HG03442 (cell line): Measurements from ENCODE around the gene CECR2.
"Not testable (repeated sequence)": the region's sequence is repeated elsewhere in the genome, so short reads cannot be mapped to it uniquely, and the experiment has no call there.

ENCODE experiments used
- ATAC-seq: cut with Tn5 transposase; IDR thresholded peaks from one replicate; pipeline ENCODE4 v1.9.1; 2021; ENCODE audit warnings: mild to moderate bottlenecking, moderate library complexity; ENCODE audit not compliant: unreplicated experiment

CECR2 gene

DNA sequence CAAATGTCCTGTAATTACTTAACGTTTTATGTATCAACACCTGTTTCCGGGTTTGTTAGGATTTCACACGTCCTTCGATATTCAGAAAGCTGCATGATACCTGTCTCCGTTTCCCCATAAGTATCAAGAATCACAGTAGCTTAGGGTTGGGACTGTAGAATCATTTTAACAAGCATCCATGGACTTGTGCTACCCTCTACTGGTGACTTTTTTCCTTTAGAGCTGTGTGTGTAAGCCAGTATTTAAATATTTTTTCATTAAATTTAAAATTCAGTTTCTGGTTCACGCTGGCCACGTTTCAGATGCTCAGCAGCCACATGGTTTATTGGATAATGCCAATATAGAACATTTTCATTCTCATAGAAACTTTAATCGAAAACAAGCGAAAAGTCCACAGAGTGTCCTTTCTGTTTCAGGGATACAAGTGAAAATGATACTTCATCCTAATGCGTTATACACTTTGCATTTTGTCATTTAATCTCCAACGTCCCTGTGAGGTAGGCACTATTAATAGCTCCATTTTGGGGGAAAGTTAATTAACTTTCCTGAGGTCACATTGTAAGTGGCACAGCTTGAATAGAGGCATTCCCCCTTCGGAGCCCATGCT is 132.5 kb downstream of the CECR2 start:
- no peak for ATAC-seq

DNA sequence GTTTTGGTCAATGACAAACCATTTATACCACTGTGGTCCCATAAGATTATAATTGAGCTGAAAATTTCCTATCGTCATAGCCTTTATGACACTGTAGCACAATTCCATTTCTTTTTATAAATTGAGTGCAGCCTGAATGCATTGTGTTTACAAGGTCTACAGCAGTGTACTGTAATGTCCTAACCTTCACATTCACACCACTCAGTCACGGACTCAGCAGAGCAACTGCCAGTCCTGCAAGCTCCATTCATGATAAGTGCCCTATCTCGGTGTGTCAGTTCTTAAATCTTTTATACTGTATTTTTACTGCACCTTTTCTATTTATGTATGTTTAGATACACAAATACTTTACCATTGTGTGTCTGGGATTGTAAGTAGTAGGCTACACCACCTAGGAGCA is 138.8 kb downstream of the CECR2 start:
- ATAC-seq = no peak

DNA sequence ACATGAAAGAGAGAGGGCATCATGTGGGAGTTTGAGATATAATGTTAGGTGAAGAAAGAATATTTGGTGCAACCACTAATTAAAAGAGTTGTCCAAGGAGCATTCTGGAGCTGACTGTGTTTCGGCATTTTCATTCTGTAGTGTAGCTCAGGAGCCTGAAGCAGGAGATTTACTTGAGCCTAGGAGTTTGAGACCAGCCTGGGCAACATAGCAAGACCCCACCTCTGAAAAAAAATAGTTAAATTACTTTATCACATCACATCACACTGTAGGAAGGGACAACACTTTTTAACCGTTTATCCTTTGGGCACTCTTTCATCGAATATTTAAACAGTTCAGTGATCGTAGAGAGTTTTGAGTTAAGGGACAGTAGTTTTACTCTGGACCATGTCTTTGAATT is 143.7 kb downstream of the CECR2 start:
- no peak for ATAC-seq

DNA sequence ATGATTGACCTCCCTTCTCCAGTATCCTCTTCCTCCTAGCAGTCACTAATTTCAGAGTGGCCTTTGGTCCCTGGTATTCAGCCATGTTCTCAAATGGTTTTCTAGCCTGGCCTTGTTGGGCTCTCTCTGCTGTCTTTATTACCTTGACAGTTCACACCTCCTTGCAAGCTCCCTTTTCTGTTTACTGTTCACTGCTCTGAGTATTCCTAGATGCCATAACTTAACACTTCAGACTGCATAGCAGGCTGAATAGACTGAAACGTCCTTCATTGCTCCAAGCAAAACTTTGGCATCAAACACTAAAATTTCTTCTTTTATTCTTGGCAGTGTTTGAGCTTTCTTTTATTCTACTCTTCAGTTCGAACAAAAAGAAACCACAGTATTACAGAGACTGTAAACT is 144.4 kb downstream of the CECR2 start:
- no peak for ATAC-seq

DNA sequence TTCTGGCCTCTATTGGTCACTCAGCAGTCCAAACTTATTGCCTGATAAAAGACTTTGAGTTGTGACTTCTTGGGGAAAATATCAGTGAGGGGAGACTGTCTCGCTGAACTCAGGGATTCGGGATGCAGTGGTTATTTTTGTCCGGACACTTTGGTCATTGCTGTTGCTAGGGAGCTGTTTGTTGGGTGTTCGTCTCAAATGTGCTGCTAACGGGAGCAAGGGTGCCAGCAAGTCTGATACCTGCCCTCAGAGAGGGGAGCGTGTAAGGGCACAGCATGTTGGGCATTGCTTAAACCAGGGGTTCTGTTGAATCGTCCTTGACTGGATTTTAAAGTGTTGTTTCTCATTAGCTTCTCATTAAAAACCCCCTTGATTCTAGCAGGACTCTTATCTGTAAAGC is 144.8 kb downstream of the CECR2 start:
- ATAC-seq = no peak

DNA sequence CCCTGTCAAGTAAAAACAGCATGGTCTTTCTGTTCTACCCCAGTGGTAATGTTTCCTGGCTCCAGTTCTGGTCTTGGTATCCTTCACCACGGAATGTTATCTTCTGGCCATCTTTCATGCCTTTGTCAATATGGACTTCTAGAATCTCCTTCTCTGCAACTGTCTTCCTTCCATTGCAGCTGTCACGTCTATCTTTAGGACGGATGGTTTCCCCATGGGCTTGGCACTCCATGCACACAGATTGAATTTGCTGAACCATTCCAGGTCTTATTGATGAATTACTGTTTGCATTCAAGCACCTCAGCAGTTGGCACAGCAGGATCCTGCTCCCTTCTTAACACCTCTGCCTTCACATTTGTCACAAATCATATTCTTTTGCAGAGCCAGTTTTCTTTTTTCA is 149.1 kb downstream of the CECR2 start:
- ATAC-seq = no peak

DNA sequence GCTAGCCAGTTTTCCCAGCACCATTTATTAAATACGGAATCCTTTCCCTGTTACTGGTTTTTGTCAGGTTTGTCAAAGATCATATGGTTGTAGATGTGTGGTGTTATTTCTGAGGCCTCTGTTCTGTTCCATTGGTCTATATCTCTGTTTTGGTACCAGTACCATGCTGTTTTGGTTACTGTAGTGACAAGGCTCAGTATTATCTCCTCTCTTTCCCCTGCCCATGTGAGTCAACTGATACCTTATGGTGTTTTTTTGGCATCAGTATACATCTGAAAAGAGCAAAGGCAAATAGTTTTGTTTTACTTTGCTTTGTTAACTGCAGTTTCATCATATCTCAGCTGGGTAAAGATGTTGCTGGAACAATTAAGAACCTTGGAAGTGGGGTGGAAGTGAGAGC is 152.7 kb downstream of the CECR2 start:
- not testable (repeated sequence) for ATAC-seq

DNA sequence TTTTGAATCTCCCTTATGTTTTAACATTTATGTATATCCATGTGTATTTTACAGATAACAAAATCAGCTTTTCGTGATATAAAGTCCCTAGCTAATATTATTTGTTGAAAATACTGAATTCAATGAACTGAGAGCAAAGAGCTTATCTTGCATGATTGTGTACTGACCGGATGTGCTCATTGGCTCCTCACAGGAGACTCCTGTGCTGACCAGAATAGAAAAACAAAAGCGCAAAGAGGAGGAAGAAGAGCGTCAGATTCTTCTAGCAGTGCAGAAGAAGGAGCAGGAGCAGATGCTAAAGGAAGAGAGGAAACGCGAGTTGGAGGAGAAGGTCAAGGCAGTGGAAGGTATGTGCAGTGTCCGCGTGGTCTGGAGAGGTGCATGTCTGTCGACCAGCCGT is 154.7 kb downstream of the CECR2 start:
- ATAC-seq = no peak

DNA sequence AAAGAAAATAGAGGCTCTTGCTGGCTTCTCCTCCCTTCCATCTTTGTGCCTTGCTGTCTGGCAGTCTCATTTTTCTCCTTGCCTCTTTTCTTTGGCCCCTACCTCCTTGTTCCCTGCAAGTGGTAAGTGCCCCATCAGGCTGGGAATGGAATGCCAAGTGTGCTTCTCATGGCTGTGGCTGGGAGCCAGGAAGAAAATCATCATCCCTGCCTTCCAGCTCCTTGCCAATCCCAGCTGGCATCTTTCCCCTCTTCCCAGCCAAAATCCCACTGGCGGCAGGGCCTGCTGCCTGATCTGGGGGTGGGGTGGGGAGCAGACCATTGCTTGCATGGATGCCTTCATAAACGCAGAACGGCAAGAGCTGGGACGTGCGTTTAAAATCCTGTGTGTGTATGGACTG is 167.0 kb downstream of the CECR2 start:
- ATAC-seq = no peak

DNA sequence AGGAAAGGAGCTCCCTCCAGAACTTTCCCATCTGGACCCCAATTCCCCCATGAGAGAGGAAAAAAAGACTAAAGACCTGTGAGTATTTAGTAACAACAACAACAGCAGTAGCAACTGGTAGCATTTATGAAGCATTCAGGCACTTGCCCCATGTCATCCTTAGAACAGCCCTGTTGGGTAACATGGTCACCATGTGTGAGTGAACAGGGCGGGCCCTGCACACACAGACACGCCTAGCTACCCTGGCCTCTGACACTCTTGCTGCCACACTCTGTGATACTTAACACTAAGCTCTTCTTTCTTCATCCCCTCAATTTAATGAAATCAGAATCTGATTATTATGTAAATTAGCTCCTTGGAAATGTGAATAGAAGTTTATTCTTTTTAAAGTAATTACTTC is 167.9 kb downstream of the CECR2 start:
- no peak for ATAC-seq

DNA sequence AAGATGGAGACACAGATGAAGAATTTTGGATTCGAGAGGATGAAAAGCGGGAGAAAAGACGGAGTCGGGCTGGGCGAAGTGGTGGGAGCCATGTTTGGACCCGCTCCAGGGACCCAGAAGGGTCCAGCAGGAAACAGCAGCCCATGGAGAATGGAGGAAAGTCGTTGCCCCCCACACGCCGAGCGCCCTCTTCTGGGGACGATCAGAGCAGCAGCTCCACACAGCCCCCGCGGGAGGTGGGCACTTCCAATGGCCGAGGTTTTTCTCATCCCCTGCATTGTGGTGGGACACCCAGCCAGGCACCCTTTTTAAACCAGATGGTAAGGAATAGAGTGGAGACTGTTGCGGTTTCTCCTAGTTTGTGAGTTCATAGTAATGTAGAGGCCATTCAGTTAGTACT is 171.2 kb downstream of the CECR2 start:
- no peak for ATAC-seq

DNA sequence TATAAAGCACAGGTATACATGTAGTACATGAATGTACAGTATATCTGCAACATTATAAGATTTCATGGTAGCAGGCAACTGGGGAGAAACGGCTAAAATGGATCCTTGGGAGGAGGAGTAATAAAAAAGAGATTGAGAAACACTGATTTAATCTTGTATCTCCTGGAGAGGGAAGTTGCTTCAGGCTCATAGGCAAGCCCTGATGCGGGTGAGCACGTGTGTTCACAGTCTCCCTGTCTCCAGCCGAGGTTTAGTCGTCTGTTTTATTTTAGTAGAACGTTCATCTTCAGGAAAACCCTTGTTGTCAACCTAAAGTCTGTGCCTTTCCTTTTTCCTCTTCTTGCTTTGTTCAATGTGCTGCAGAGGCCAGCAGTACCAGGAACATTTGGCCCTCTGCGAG is 172.2 kb downstream of the CECR2 start:
- ATAC-seq = no peak

DNA sequence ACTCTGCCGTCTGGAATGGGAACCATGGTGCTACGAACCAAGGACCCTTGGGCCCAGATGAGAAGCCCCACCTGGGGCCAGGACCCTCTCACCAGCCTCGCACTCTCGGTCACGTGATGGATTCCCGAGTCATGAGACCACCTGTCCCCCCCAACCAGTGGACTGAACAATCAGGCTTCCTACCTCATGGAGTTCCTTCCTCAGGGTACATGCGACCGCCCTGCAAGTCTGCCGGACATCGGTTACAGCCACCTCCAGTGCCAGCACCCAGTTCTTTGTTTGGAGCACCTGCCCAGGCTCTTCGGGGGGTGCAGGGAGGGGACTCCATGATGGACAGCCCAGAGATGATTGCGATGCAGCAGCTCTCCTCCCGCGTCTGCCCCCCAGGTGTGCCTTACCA is 173.2 kb downstream of the CECR2 start:
- ATAC-seq = no peak

DNA sequence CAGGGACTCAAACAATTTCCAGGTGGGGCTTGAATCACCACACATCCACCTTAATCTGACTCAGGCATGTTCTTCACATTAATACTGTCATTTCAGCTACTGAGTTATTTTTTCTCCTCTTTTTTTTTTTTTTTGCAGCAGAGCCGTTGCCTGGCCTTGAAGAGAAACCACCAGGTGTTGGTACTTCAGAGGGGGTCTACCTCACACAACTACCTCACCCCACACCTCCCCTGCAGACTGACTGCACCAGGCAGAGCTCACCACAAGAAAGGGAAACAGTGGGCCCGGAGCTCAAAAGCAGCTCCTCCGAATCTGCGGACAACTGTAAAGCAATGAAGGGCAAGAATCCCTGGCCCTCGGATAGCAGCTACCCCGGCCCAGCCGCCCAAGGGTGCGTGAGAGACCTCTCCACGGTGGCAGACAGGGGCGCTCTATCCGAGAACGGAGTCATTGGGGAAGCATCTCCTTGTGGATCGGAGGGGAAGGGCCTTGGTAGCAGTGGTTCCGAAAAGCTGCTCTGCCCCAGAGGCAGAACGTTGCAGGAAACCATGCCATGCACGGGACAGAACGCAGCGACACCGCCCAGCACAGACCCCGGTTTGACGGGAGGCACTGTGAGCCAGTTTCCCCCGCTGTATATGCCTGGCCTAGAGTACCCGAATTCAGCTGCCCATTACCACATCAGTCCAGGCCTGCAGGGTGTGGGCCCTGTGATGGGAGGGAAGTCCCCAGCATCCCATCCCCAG is 178.9 kb downstream of the CECR2 start:
- no peak for ATAC-seq

DNA sequence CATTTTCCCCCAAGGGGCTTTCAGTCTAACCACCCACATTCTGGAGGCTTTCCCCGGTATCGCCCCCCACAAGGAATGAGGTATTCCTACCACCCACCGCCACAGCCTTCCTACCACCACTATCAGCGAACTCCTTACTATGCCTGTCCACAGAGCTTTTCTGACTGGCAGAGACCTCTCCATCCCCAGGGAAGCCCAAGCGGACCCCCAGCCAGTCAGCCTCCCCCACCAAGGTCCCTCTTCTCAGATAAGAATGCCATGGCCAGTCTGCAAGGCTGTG is 179.4 kb downstream of the CECR2 start:
- ATAC-seq = no peak

DNA sequence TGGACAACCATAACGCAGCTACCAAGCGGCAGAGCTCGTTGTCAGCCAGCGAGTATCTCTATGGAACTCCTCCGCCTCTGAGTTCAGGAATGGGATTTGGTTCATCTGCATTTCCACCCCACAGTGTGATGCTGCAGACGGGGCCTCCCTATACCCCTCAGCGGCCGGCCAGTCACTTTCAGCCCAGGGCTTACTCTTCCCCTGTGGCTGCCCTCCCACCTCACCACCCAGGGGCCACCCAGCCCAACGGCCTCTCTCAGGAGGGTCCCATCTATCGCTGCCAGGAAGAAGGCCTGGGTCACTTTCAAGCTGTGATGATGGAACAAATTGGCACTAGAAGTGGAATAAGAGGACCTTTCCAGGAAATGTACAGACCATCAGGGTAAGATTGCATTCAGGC is 179.9 kb downstream of the CECR2 start:
- no peak for ATAC-seq

DNA sequence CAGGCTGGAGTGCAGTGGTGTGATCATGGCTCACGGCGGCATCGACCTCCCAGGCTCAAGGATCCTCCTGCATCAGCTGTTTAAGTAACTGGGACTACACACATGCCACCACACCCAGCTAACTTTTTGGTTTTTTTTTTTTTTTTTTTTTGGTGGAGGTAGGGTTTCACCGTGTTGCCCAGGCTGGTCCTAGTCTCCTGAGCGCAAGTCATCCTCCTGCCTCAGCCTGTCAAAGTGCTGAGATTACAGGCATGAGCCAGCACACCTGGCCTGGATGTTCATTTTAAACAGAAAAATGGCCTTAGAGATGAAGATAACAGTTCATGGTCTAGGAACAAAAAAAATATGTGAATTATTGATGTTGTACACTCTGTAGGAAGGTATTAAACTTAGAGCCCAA is 180.4 kb downstream of the CECR2 start:
- no peak for ATAC-seq

DNA sequence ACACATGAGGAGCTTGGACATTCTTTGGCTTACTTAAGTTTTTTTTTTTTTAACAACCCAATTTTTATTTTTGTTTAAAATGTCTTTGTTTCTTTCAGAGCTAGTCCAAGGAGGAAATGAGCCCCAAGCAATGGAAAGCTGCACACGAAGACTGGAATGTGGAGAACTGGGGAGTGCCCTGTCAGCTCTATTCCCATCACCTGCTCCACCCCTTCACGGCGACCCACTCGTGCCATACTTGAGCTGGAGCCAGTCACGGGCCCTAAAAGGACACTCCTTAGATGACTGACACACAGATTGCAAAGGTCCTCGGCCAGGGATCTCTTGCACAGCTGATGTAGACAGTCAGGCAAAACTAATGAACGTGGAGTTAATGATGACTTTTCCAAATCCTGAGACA is 183.5 kb downstream of the CECR2 start:
- no peak for ATAC-seq

DNA sequence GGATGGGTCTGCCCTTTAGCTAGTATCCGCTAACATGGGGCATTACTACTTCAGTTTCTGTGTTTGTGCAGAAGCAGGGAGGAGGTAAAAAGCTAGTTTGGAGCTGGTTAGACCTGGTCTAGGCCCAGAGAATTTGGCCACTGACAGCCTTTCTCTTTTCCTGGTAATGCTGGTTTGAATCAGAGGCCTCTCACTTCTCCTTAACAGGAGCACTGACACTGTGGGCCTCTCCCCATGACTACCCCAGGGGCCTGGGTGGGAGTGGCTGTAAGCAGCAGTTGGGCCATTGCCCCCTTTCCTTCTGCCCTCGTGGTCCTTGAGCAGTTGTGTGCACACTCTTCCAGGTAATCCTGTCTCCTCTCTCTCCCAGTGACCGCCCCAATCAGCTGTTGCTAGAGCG is 185.6 kb downstream of the CECR2 start:
- no peak for ATAC-seq

DNA sequence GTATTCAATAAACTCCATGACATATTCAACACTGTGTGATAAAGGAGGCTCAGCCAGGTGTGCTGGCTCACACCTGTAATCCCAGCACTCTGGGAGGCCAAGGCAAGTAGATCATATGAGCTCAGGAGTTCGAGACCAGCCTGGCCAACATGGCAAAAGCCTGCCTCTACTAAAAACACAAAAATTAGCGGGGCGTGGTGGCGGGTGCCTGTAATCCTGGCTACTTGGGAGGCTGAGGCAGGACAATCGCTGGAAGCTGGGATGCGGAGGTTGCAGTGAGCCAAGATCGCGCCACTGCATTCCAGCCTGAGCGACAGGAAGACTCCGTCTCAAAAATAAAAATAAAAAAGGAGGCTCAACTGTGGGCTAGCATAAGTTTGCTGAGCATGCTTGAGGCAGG is 189.9 kb downstream of the CECR2 start:
- ATAC-seq = no peak

DNA sequence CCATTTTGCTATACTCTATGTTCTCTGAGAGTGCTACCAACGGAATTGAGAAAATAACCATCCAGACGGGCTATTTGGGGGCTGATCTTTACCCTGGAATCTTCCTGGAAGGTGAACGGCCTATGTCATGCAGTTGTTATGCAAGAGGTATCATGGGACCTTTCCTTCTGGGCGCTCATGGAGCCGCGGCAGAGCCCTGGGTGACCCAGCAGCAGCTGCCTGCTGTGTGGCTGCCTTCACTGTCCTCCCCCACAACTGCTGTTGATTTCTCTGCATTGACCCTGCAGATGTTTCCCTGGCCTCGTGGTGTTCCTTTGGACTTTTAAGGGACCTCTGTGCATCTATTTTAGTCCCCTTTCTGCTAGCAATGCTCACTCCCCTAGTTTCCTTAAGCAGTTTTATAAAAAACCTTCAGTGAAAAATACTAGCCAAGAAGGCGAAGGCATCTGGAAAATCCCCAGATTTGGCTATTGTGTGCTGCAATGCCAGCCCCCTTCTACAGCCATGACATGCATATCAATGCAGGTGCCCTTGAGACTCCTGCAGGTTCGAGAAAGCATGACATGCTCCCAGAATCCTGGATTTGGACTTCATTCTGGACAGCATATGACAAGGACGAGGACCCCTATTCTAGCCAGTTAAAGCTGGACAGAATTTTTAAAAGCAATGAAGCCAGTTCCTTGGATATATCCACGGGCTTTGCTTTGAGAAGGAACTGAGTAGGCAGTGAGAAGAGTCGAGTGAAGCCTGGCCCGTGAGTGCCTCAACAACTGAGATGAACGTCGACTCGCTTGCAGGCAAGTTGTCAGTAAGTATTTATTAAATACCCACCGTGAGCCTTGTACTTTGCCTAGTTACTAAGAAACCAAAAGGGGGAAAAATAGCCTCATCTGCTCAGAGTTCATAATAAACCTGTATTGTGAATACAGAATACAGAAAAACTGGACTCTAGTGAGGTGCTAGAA is 193.9 kb downstream of the CECR2 start, which contains the start of gene SLC25A18:
TSS of gene SLC25A18 (plus strand) at position 593 of the 965 bp plus-strand sequence. CDS start 16,447 bp downstream, outside the sequence.
- ATAC-seq = no peak

DNA sequence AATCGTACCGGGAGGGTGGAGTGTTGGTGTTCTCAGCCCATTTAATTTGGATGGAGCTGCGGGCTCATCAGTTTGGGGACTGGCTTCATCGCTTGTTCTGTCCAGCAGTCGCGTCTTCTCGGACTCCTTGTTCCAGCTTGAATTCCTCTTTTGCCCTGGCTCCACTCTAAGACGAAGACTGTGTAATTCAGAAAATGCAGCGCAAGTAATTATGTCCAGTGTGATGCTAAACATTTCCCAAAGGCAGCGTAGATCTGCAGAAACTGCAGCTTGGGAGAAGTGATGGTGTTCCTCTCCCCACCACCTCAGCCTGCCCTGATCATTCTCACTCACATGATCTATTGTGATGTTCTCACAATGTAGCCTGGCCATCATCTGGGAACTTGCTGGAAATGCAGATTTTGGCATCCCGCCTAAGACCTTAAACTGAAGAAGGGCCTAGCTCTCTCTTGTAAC is 194.7 kb downstream of the CECR2 start:
- no peak for ATAC-seq
